ENCODE results near the gene PPFIA1.
"Not testable (repeated sequence)": the region's sequence is repeated elsewhere in the genome, so short reads cannot be mapped to it uniquely, and the experiment has no call there.

PPFIA1 gene

DNA sequence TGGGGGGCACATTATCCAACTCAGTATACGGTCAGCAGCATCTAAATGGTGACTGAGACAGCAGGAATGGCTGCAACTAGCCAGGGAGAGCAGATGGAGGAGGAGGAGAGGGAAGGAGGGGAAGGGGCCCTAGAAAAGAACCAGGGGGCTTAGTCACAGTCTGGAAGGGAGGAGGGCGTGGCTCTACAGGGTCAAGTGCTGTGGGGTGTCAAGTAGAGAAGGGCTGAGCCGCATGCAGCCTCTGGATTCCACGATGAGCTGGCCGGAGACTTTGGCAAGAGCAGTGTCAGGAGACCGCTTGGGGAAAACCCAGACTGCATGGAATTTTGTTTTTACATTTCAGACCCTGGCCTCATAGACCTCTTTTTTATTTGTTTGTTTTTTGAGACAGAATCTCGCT lies 25.8 kb upstream of the PPFIA1 start:
- no peak overlapping the region for H3K4me3 Mint-ChIP-seq
- H3K9me3 Mint-ChIP-seq, result peaks cover 6 to 10% of the 10 kb centered on the region in 2 donors
- DNase-seq, result no peak
- peaks cover 30% of the 10 kb centered on the region for H3K27me3 Mint-ChIP-seq
- H3K4me1 Mint-ChIP-seq, result peaks cover 11% of the 10 kb centered on the region
- no peak for ATAC-seq
- no peak overlapping the region for H3K27ac Mint-ChIP-seq

- H3K27ac Mint-ChIP-seq, result peak overlapping the region in 1 of 2 donors; percentile 19
- ATAC-seq, result no peak
These were observed 24.3 kb upstream of the PPFIA1 start for GRCh38 chr11:70246196-70246595.

GRCh38 chr11:70247042-70247709 lies 23.3 kb upstream of the PPFIA1 start:
- H3K9me3 Mint-ChIP-seq, result peaks cover 6 to 10% of the 10 kb centered on the region in 2 donors
- no peak for ATAC-seq
- DNase-seq, result no peak
- H3K27me3 Mint-ChIP-seq, result peaks cover 17% of the 10 kb centered on the region
- no peak overlapping the region for H3K4me3 Mint-ChIP-seq
- H3K27ac Mint-ChIP-seq, result peak overlapping the region in 1 of 2 donors; percentile 76
- peaks cover 11% of the 10 kb centered on the region for H3K4me1 Mint-ChIP-seq

More at GRCh38 chr11:70246196-70246595, 24.3 kb upstream of the PPFIA1 start:
- H3K4me3 Mint-ChIP-seq, result no peak overlapping the region
- no peak for DNase-seq
- peaks cover 11% of the 10 kb centered on the region for H3K4me1 Mint-ChIP-seq
- H3K27me3 Mint-ChIP-seq, result peaks cover 19% of the 10 kb centered on the region
- peaks cover 6 to 10% of the 10 kb centered on the region in 2 donors for H3K9me3 Mint-ChIP-seq

GRCh38 chr11:70247710-70248072 lies 22.8 kb upstream of the PPFIA1 start:
- ATAC-seq (no peak), DNase-seq (no peak)
- H3K27ac Mint-ChIP-seq, result peak overlapping the region in 1 of 2 donors; percentile 52
- H3K27me3 Mint-ChIP-seq, result peaks cover 13% of the 10 kb centered on the region
- peaks cover 6 to 10% of the 10 kb centered on the region in 2 donors for H3K9me3 Mint-ChIP-seq
- peaks cover 11% of the 10 kb centered on the region for H3K4me1 Mint-ChIP-seq
- H3K4me3 Mint-ChIP-seq, result no peak overlapping the region

DNA sequence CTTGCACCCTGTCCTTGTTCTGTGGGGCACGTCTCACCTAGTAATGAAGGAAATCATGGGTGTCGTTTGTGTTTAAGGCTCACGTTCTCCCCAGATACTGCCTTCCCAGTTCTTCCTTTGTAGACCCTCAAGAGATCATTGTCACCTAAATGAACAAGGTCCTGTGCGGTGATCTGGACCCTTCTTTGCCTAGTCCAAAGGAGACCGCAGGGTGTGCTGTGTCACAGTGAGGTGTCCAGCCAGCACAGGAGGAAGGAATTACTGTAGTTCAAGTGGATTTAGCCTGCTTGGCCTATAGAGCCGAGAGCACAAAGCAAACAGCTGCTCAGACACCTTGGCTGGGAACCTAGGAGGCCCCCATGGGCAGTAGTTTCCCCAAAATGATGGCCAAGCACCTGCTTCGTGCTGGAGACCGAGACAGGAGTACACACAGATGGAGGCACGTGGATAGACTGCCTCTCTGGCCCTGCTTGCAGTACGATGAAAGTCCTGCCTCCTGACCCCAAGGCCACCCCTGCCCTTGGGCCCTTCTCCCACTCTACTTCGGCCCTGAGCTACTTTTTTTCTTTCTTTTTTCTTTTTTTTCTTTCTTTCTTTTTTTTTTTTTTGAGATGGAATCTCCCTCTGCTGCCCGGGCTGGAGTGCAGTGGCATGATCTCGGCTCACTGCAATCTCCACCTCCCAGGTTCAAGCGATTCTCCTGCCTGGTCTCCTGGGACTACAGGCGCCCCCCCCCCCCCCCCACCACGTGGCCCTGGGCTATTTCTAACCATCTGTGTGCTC lies 19.4 kb upstream of the PPFIA1 start:
- DNase-seq (no peak), ATAC-seq (no peak)
- H3K4me3 Mint-ChIP-seq, result no peak overlapping the region
- H3K27me3 Mint-ChIP-seq, result peaks cover 8% of the 10 kb centered on the region
- peaks cover 11% of the 10 kb centered on the region for H3K4me1 Mint-ChIP-seq
- no peak overlapping the region for H3K27ac Mint-ChIP-seq
- H3K9me3 Mint-ChIP-seq, result peaks cover 6 to 10% of the 10 kb centered on the region in 2 donors

GRCh38 chr11:70251659-70252321 lies 18.7 kb upstream of the PPFIA1 start:
- H3K9me3 Mint-ChIP-seq, result peaks cover 4 to 8% of the 10 kb centered on the region in 2 donors
- DNase-seq (no peak), ATAC-seq (no peak)
- peaks cover 10% of the 10 kb centered on the region for H3K4me1 Mint-ChIP-seq
- H3K27ac Mint-ChIP-seq, result no peak overlapping the region
- H3K27me3 Mint-ChIP-seq, result peaks cover 8% of the 10 kb centered on the region
- no peak overlapping the region for H3K4me3 Mint-ChIP-seq

- no peak for ATAC-seq
- no peak overlapping the region for H3K27ac Mint-ChIP-seq
- peaks cover 8% of the 10 kb centered on the region for H3K27me3 Mint-ChIP-seq
- no peak overlapping the region for H3K4me3 Mint-ChIP-seq
- no peaks in the 10 kb centered on the region for H3K4me1 Mint-ChIP-seq
- no peak for DNase-seq
- H3K9me3 Mint-ChIP-seq, result no peaks in the 10 kb centered on the region
These were observed 17.6 kb upstream of the PPFIA1 start for GRCh38 chr11:70252844-70253243.

- no peak for DNase-seq
- ATAC-seq, result no peak
- Mint-ChIP-seq H3K4me3 (no peak overlapping the region), H3K27me3 (peaks cover 8% of the 10 kb centered on the region), H3K9me3 (no peaks in the 10 kb centered on the region), H3K27ac (no peak overlapping the region), H3K4me1 (no peaks in the 10 kb centered on the region)
These were observed 14.9 kb upstream of the PPFIA1 start for GRCh38 chr11:70255477-70256116.

- not testable (repeated sequence) for ATAC-seq, H3K27ac Mint-ChIP-seq, H3K9me3 Mint-ChIP-seq, DNase-seq, H3K4me1 Mint-ChIP-seq, H3K27me3 Mint-ChIP-seq, H3K4me3 Mint-ChIP-seq
These were observed 11.4 kb upstream of the PPFIA1 start for GRCh38 chr11:70259077-70259476.

DNA sequence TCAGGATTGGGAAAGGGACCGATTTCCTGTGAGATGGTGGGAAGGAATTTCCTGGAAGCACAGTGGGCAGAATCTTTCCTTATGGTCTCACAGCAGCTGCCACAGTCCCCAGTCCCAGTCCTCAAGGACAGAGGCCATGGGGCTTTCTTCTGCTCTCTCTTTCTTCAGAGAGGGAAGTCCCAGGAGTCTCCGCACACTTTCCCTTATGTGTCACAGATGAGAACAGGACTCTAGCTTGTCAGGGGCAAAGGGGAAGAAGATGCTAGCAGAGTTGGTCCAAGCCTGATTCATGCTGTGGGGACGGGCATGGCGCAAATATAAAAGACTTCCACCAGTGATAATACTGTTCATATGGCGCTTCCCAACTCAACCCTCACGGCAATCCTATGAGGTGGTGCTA lies 7.5 kb upstream of the PPFIA1 start:
- ATAC-seq (no peak), DNase-seq (no peak)
- Mint-ChIP-seq H3K4me1 (no peaks in the 10 kb centered on the region), H3K27me3 (peaks cover 16% of the 10 kb centered on the region), H3K27ac (no peak overlapping the region), H3K4me3 (no peak overlapping the region), H3K9me3 (no peaks in the 10 kb centered on the region)

GRCh38 chr11:70263363-70263762 lies 7.1 kb upstream of the PPFIA1 start:
- DNase-seq, result no peak
- Mint-ChIP-seq H3K4me1 (no peaks in the 10 kb centered on the region), H3K9me3 (no peaks in the 10 kb centered on the region), H3K4me3 (no peak overlapping the region), H3K27me3 (peaks cover 19% of the 10 kb centered on the region), H3K27ac (no peak overlapping the region)
- ATAC-seq, result no peak

- Mint-ChIP-seq H3K4me1 (peaks cover 9% of the 10 kb centered on the region), H3K27me3 (peaks cover 19% of the 10 kb centered on the region), H3K9me3 (no peaks in the 10 kb centered on the region), H3K4me3 (no peak overlapping the region), H3K27ac (no peak overlapping the region)
- no peak for ATAC-seq
- no peak for DNase-seq
These were observed 5.1 kb upstream of the PPFIA1 start for GRCh38 chr11:70265341-70265740.

DNA sequence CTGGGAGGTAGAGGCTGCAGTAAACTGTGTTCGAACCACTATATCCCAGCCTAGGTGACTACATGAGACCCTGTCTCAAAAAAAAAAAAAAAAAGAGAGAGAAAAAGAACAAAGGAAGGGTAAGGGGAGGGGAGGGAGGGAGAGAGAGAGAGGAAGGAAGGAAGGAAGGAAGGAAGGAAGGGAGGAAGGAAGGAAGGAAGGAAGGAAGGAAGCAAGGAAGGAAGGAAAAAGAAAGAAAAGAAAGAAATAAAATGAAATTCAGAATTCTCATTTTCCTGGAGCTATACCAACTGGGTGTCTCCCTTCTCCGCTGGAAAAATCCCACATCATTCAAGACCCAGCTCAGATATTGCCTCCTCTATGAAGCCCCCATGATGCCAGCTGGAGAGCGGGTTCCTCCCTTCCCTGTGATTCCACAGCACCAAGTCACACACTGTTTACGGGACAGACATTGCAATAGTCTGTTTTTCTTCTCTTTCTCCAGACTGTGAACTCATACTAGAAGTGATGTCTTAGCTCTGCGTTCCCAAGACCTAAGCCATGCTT lies 3.0 kb upstream of the PPFIA1 start:
- Mint-ChIP-seq H3K4me3 (no peak overlapping the region), H3K9me3 (no peaks in the 10 kb centered on the region), H3K27me3 (peaks cover 19% of the 10 kb centered on the region), H3K4me1 (peaks cover 18% of the 10 kb centered on the region), H3K27ac (no peak overlapping the region)
- DNase-seq, result no peak
- no peak for ATAC-seq

- DNase-seq (no peak), ATAC-seq (no peak)
- H3K27me3 Mint-ChIP-seq, result peaks cover 19% of the 10 kb centered on the region
- H3K9me3 Mint-ChIP-seq, result no peaks in the 10 kb centered on the region
- no peak overlapping the region for H3K27ac Mint-ChIP-seq
- H3K4me1 Mint-ChIP-seq, result peaks cover 28% of the 10 kb centered on the region
- no peak overlapping the region for H3K4me3 Mint-ChIP-seq
These were observed 2.0 kb upstream of the PPFIA1 start for GRCh38 chr11:70268526-70268925.

GRCh38 chr11:70270877-70271648 lies 573 bp downstream of the PPFIA1 start:
- Mint-ChIP-seq H3K9me3 (no peaks in the 10 kb centered on the region), H3K4me1 (peaks cover 50% of the 10 kb centered on the region), H3K4me3 (peak overlapping the region; percentile 86 to 97), H3K27ac (peak overlapping the region; percentile 44 to 90), H3K27me3 (peaks cover 10% of the 10 kb centered on the region)
- peak; percentile 50 to 63 for DNase-seq
- peak; percentile 76 for ATAC-seq

All from stimulated activated naive CD8-positive, alpha-beta T cell treated with anti-CD3 and anti-CD28 coated beads, Interleukin-15, amount 100 ng/mL, for 72 hours (primary cell).